Embryonic facial prominence (tissue), 1 donor: ENCODE results near the gene ABCC6.
"Not testable (repeated sequence)": the region's sequence is repeated elsewhere in the genome, so short reads cannot be mapped to it uniquely, and the experiment has no call there.

Experiments
- DNase-seq: peaks from one replicate; pipeline ENCODE4 v3.0.0-alpha.2; 2016; ENCODE audit errors: extremely low spot score

The ABCC6 gene

GRCh38 chr16:16223662-16224241 is 458 bp upstream of the ABCC6 start:
- not testable (repeated sequence) for DNase-seq

DNA sequence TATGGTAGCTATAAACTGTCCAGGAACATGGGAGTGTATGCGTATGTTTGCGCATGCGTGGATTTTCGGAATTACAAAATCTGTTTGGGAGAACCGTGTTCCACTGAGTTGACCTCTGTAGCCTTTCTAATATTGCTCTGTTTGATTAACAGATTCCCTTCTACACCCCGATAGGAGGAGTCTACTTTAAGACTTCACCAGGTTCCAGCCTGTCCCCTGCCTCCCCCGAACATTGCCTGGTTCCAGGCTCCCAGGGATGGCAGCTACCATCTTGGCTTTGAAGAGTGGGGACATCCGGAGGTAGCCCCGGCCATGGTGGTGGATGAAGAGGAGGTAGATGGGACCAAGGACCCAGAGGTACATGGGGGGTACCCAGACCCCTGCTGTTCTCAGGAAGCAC is 1.9 kb downstream of the ABCC6 start:
- not testable (repeated sequence) for DNase-seq

GRCh38 chr16:16220449-16220848 is 2.8 kb downstream of the ABCC6 start:
- not testable (repeated sequence) for DNase-seq

GRCh38 chr16:16218787-16219186 is 4.5 kb downstream of the ABCC6 start:
- DNase-seq, result not testable (repeated sequence)

DNA sequence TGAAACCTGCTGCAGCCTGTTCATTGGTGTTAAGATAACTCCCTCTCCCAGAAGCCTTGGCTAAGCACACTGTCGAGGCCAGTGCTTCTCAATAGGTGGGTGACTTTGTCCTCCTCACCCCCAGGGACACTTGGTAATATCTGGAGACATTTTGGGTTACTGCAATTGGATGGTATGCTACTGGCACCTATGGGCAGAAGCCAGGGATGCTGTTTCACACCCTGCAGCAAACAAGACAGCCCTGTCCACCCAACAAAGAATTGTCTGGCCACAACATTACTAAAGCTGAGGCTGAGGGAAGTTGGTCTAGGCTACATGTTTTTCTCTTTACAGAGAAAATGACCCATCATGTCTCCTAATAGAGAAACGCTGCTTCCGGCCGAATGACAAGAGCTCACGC is 4.9 kb downstream of the ABCC6 start:
- not testable (repeated sequence) for DNase-seq

DNA sequence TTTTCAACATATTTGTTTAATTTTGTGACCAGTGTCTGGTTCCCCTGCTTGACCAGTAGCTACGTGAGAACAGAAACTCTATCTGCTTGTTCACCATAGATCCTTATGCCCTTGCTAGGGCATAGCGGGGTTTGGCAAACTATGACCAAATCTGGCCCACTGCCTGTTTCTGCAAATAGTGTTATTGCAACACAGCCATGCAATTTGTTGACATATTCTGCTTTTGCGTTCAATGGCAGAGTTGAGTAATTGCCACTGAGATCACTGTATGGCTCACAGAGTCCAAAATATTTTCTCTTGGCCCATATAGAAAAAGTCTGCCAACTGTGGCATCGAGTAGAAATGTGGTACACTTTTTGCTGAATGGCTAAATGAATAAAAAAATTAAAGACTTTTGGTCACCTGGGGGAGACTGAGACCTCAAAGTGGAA is 9.4 kb downstream of the ABCC6 start:
- not testable (repeated sequence) for DNase-seq

DNA sequence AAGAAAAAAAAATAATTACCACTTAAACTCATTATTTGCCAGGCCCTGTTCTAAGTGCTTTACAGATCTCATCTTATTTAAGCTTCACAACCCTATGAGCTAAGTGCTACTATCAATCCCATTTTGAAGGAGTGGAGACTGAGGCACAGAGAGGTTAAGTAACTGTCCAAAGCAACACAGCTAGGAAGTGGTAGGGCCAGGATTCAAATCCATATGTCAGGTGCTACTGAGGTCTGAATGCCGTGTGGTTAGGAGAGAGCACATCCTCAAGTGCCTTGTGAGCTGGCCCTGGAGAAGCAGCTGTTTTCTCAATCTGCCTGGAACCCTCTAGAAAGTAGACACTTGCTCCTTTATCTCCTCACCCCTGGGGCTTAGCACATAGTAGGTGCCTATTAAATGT is 11.9 kb downstream of the ABCC6 start:
- not testable (repeated sequence) for DNase-seq

DNA sequence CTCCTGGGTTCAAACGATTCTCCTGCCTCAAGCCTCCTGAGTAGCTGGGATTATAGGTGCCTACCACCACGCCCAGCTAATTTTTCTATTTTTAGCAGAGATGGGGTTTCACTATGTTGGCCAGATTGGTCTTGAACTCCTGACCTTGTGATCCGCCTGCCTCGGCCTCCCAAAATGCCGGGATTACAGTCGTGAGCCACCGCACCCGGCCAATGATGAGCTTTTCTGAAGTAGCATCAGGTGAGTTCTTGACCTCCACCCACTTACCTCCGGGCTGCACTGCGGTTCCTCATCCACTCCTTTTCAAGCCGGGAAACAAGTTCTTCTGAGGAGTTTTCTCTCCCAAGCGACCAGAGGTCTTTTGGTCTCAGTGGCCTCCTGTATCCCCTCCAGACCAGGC is 14.8 kb downstream of the ABCC6 start:
- DNase-seq, result not testable (repeated sequence)

DNA sequence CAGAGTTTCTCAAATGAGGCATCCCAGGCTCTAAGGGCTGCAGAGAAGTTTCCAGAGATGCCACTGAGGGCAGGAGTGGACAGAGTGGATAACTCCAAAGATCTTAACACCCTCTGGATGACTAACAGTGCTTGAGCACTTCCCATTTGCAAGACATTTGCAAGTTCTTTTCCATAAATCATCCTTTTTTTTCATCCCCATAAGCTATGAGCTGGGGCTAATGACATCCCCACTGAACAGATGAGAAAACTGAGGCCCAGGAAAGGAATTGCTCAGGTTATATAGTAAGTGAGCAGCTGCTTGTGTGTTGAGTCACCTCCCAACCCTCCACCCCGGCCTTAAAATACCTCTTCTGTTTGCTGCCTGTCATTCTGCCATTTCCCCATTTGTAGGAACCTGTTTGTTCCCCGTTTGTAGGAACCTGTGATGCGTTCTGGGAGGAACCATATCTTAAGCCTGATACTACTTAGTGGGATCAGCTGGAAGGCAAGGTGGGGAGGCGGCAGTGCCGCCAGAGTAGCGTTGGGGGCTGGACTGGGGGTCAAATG is 15.4 kb downstream of the ABCC6 start:
- DNase-seq, result not testable (repeated sequence)

DNA sequence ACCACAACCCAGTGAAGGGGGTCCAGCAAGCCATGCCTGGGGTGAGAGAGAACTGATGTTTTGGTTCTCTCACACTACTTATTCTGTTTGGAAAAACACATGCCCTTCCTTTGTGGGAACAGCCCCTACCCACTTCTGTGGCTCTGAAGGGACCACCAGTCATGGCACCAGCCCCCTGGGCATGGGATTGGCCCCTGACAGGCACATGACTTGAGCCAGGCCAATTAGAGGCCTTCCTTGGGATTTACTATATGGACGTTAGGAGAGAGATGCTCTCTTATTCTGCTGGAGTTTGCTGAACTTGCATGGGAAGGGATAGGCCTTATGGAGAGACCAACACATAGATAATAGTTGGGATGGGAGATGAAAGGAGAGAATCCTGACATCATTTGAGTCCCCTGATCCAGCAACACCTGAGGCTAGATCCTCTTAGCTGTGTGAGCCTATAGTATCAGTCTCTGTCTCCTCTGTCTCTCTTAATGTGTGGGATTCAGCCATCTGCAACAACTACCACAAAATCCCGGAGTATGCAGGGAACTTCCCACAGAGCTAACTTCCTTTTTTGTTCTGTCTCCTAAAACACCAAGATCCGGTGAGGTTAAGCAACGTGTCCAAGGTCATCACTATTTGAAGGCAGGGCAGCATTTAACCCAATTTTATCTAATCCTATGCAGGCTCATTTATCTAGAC is 16.1 kb downstream of the ABCC6 start:
- DNase-seq, result not testable (repeated sequence)

GRCh38 chr16:16205864-16206263 is 17.4 kb downstream of the ABCC6 start:
- not testable (repeated sequence) for DNase-seq

GRCh38 chr16:16204552-16204951 is 18.7 kb downstream of the ABCC6 start:
- DNase-seq, result not testable (repeated sequence)

DNA sequence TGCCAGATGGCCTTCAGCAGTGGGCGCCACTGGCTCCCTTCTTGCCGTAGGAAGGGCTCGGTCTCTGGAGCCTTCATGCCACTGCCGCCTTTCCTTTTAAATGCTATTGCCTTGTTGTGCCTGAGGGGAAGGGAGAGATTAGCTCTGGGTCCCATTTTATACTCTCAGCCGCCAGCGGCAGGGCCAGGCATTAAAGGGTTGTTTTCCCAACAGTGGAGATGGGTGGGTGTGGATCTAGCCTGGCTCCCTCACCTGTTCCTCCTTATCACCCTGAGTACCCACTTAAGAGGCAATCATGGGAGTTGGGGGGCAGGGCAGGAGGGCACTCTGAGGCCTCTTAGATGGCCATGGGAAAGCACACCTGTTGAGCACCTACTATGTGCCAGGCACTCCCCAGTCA is 19.8 kb downstream of the ABCC6 start:
- DNase-seq, result not testable (repeated sequence)

DNA sequence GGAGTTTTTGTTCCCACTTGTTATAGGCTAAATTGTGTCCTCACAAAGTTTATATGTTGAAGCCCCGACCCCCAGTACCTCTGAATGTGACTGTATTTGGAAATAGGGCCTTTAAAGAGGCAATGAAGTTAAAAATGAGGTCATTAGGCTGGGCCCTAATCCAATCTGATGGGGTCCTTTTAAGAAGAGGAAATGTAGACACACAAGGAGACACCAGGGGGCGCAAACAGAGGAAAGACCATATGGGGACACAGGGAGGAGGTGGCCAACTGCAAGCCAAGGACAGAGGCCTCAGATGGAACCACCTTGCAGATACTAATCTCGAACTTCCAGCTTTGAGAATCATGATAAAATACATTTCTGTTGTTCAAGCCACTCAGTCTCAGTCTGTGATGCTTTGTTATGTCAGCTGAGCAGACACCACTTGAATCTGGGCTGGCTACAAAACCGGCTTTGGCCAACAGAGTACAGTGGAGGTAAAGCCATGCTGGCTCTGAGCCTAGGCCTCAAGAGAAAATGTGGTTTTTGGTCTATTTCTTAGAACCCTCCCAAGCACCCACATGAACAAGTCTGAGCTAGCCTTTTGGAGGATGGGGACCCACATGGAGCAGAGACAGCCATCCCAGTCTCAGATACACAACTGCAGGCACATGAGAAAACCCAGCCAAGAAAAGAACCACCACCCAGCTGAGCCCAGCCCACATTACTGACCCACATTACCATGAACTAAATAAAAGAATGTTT is 20.7 kb downstream of the ABCC6 start:
- not testable (repeated sequence) for DNase-seq

- DNase-seq, result not testable (repeated sequence)
Observed at GRCh38 chr16:16201880-16202279, 21.4 kb downstream of the ABCC6 start.

DNA sequence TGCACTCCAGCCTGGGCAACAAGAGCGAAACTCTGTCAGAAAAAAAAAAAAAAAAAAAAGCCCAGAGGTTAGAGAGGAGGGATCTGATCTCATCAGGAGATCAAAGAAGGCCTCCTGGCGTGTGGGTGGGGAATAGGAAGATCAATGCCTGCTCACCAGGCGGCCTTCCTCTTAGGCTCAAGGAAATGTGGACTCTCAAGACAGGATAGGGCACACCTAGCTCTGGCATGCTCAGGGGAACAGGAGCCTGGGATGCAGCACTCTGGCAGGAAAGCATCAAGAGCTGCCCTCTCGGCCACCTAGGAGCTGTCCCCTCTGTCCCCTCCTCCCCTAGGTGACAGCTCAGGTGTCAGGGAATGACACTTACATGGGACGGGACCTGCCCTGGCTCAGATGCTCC is 22.9 kb downstream of the ABCC6 start:
- not testable (repeated sequence) for DNase-seq

- not testable (repeated sequence) for DNase-seq
Observed at GRCh38 chr16:16199428-16199827, 23.9 kb downstream of the ABCC6 start.

- DNase-seq, result no peak
Observed at GRCh38 chr16:16197966-16198365, 25.3 kb downstream of the ABCC6 start.

DNA sequence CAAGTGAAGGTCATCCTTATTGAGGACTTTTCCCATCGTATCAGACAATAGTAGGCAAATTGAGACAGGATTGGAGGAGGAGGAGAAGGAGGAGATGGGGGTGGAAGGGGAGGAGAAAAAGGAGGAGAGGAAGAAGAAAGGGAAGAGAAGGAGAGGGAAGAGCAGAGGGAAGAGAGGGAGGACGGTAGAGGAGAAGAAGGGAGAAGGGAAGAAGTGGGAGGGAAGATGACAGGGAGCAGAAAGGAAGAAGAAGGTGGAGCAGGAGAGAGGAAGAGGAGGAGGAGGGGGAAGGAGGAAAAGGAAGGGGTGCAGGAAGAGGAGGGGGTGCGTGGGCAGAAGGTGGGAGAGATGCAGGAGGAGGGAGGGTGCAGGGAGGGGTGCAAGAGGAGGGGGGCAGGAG is 26.0 kb downstream of the ABCC6 start:
- no peak for DNase-seq

DNA sequence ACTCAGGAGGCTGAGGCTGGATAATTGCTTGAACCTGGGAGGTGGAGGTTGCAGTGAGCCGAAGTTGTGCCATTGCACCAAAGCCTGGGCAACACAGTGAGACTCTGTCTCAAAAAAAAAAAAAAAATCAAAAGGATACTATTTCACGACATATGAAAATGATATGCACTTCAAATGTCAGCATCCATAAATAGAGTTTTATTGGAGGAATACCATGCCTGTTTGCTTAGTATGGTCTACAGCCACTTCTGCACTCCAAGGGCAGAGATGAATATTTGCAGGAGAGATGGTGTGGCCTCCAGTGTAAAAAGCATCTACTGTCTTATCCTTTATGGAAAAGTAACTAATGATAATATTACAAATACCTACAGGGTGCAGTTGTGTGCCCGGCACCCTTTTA is 27.2 kb downstream of the ABCC6 start:
- DNase-seq, result no peak

DNA sequence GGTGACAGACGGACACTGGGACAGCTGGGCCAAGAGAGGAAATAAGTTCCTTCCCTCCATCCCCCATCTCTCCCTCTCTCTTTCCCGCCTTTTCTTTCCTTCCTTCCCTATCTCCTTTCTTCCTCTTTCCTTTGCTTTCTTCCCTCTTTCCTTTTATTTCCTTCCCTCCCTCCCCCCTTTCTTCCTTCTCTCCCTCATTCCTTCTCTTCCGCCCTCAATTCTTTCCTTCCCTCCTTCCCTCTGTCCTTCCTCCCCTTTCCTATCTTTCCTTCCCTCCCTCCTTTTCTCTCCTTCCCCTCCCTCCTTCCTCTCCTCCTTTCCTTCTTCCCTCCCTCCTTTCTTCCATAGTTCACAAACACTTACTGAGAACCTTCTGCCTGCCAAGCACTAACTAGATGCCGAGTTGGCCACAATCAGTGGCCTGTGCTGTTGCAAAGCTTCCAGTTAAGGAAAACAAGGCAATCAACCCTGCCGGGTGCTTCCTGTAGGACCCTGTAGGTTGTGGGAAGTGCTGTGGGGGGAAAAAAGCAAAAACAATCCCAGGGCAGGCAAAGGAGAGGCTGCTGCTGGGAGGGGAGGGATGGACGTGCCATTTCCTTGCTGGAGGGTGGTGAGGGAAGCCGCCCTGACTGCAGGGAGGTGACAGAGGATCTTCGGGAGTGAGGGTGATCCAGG is 31.7 kb downstream of the ABCC6 start:
- DNase-seq, result no peak

DNA sequence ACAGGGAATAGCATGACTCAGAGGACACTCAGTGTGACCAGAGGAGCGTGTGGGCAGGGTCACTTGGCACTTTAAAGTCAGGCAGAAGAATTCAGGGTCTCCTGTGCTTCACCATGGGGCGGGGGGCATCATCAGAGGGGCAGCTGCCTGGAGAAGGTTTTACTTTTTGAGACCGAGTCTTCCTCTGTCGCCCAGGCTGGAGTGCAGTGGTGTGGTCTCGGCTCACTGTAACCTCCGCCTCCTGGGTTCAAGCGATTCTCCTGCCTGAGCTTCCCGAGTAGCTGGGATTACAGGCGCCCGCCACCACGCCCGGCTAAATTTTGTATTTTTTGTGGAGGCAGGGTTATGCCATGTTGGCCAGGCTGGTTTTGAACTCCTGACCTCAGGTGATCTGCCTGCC is 32.3 kb downstream of the ABCC6 start:
- not testable (repeated sequence) for DNase-seq
